SU-DHL-6 (cell line): ENCODE measurements around the gene CATSPERD.
"Not testable (repeated sequence)": the region's sequence is repeated elsewhere in the genome, so short reads cannot be mapped to it uniquely, and the experiment has no call there.

Source experiments
- H2AFZ ChIP-seq: fragments of 200-600 bp; sonication (generic); 2 replicates; pipeline ENCODE4 v1.6.1; 2014; ENCODE audit warnings: low read depth, mild to moderate bottlenecking, moderate library complexity, mixed read lengths, antibody characterized with exemption, low read length; ENCODE audit not compliant: severe bottlenecking
- H3F3A ChIP-seq: fragments of 200-600 bp; shearing (Covaris generic); 2 replicates; pipeline ENCODE4 v1.6.0; 2016; ENCODE audit warnings: antibody characterized with exemption, mild to moderate bottlenecking; ENCODE audit not compliant: insufficient read depth
- H3K27ac ChIP-seq: fragments of 200-600 bp; sonication (generic); 2 replicates; pipeline ENCODE4 v1.5.1; 2016; ENCODE audit warnings: low read depth, mild to moderate bottlenecking, low read length, moderate library complexity, mixed read lengths
- H3K27me3 ChIP-seq: fragments of 200-600 bp; sonication (generic), shearing (Covaris generic); 2 replicates; pipeline ENCODE4 v1.6.0; 2014; ENCODE audit warnings: mild to moderate bottlenecking, low read length
- H3K36me3 ChIP-seq: fragments of 200-600 bp; sonication (generic); 2 replicates; pipeline ENCODE4 v1.6.1; 2014; ENCODE audit warnings: mild to moderate bottlenecking, low read length, mixed read lengths
- H3K4me2 ChIP-seq: fragments of 300-600, 200-600 bp; shearing (Covaris generic), sonication (generic); 2 replicates; pipeline ENCODE4 v1.6.0; 2014; ENCODE audit warnings: low read length, low read depth, mild to moderate bottlenecking; ENCODE audit not compliant: poor library complexity, severe bottlenecking
- H3K4me3 ChIP-seq: fragments of 200-600 bp; sonication (generic); 2 replicates; pipeline ENCODE4 v1.5.1; 2014; ENCODE audit warnings: antibody characterized with exemption, low read length, mild to moderate bottlenecking, mixed read lengths; ENCODE audit not compliant: insufficient read depth, poor library complexity, severe bottlenecking
- H3K79me2 ChIP-seq: fragments of 200-600 bp; sonication (generic); 2 replicates; pipeline ENCODE4 v1.6.1; 2014; ENCODE audit warnings: mild to moderate bottlenecking, low read length, moderate library complexity; ENCODE audit not compliant: insufficient read depth
- H3K9ac ChIP-seq: fragments of 200-600 bp; sonication (generic); 2 replicates; pipeline ENCODE4 v1.7.0; 2014; ENCODE audit warnings: mild to moderate bottlenecking, low read length
- H3K9me2 ChIP-seq: fragments of 200-600 bp; sonication (generic); replicated peaks from 2 replicates; pipeline ENCODE4 v1.6.1; 2014; ENCODE audit warnings: low read length; ENCODE audit not compliant: insufficient read depth
- H3K9me3 ChIP-seq: fragments of 200-600 bp; sonication (generic); 2 replicates; pipeline ENCODE4 v1.6.1; 2014; ENCODE audit warnings: low read length, mixed read lengths; ENCODE audit not compliant: insufficient read depth
- H4K20me1 ChIP-seq: fragments of 200-600 bp; sonication (generic); 2 replicates; pipeline ENCODE4 v1.6.1; 2014; ENCODE audit warnings: low read depth, mild to moderate bottlenecking, antibody characterized with exemption, low read length, moderate library complexity, mixed read lengths
- EZH2phosphoT487 ChIP-seq: fragments of 200-600 bp; sonication (generic), shearing (Covaris generic); conservative IDR thresholded peaks from 2 replicates; pipeline ENCODE4 v1.6.1; 2018; ENCODE audit warnings: mild to moderate bottlenecking, antibody characterized with exemption, low read length, moderate library complexity, mixed read lengths
- TF ChIP-seq, protein P1 (sequence below): fragments of 200-600 bp; sonication (generic); IDR thresholded peaks from one replicate; pipeline ENCODE4 v1.5.1; 2017; ENCODE audit warnings: antibody characterized with exemption, mild to moderate bottlenecking, low read length, moderate library complexity; ENCODE audit not compliant: insufficient read depth, poor library complexity, severe bottlenecking

CATSPERD gene

GRCh38 chr19:5700455-5701092, 19.9 kb upstream of the CATSPERD start:
- Histone ChIP-seq H3K4me2 (no peak overlapping the region), H3K9me2 (no peaks in the 10 kb centered on the region), H3K9ac (no peak overlapping the region), H3K36me3 (no peaks in the 10 kb centered on the region), H3K27me3 (no peaks in the 10 kb centered on the region), H2AFZ (no peak overlapping the region), H3F3A (peaks cover 11% of the 10 kb centered on the region), H4K20me1 (no peaks in the 10 kb centered on the region; the same call in 1 of the 2 replicates), H3K9me3 (no peaks in the 10 kb centered on the region), H3K4me3 (no peak overlapping the region), H3K79me2 (no peaks in the 10 kb centered on the region), H3K27ac (no peak overlapping the region)
- TF ChIP-seq EZH2phosphoT487 = no peak
- TF ChIP-seq, protein P1, sequence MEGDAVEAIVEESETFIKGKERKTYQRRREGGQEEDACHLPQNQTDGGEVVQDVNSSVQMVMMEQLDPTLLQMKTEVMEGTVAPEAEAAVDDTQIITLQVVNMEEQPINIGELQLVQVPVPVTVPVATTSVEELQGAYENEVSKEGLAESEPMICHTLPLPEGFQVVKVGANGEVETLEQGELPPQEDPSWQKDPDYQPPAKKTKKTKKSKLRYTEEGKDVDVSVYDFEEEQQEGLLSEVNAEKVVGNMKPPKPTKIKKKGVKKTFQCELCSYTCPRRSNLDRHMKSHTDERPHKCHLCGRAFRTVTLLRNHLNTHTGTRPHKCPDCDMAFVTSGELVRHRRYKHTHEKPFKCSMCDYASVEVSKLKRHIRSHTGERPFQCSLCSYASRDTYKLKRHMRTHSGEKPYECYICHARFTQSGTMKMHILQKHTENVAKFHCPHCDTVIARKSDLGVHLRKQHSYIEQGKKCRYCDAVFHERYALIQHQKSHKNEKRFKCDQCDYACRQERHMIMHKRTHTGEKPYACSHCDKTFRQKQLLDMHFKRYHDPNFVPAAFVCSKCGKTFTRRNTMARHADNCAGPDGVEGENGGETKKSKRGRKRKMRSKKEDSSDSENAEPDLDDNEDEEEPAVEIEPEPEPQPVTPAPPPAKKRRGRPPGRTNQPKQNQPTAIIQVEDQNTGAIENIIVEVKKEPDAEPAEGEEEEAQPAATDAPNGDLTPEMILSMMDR = no peak

GRCh38 chr19:5702053-5702410, 18.4 kb upstream of the CATSPERD start:
- not testable (repeated sequence) for H3K4me2 ChIP-seq, H3K27ac ChIP-seq, H3K79me2 ChIP-seq, H3K9me2 ChIP-seq, H3K9me3 ChIP-seq, H3F3A ChIP-seq, H3K4me3 ChIP-seq, H3K36me3 ChIP-seq, H4K20me1 ChIP-seq, H2AFZ ChIP-seq, H3K9ac ChIP-seq, H3K27me3 ChIP-seq

GRCh38 chr19:5703819-5704818, 16.3 kb upstream of the CATSPERD start:
- Histone ChIP-seq H3K27me3 (no peaks in the 10 kb centered on the region), H3K79me2 (no peaks in the 10 kb centered on the region), H2AFZ (no peak overlapping the region), H3F3A (peaks cover 1% of the 10 kb centered on the region; the same call in 1 of the 2 replicates), H3K27ac (no peak overlapping the region), H3K9me2 (no peaks in the 10 kb centered on the region), H3K9ac (no peak overlapping the region), H4K20me1 (no peaks in the 10 kb centered on the region), H3K9me3 (no peaks in the 10 kb centered on the region), H3K4me3 (no peak overlapping the region), H3K4me2 (no peak overlapping the region), H3K36me3 (no peaks in the 10 kb centered on the region)
- TF ChIP-seq, protein P1 = no peak
- no peak for TF ChIP-seq EZH2phosphoT487

GRCh38 chr19:5705552-5705951, 14.9 kb upstream of the CATSPERD start:
- TF ChIP-seq, protein P1 = no peak
- no peak for TF ChIP-seq EZH2phosphoT487
- H2AFZ ChIP-seq = no peak overlapping the region
- no peaks in the 10 kb centered on the region for H3K36me3 ChIP-seq
- no peaks in the 10 kb centered on the region for H3K79me2 ChIP-seq
- no peaks in the 10 kb centered on the region for H3K9me3 ChIP-seq
- H3K4me3 ChIP-seq = no peak overlapping the region
- no peaks in the 10 kb centered on the region for H4K20me1 ChIP-seq
- no peaks in the 10 kb centered on the region for H3K9me2 ChIP-seq
- H3K4me2 ChIP-seq = no peak overlapping the region
- no peak overlapping the region for H3K9ac ChIP-seq
- H3K27ac ChIP-seq = no peak overlapping the region
- H3F3A ChIP-seq = no peaks in the 10 kb centered on the region
- no peaks in the 10 kb centered on the region for H3K27me3 ChIP-seq
